ENCODE data around the gene PLSCR4. TPM values are rescaled to one million over a fixed set of nuclear protein-coding genes. Genes with fewer than 3 reads are reported as not detected.
A peak's percentile ranks its signal among the peaks of the same experiment; 100 is the strongest.

PLSCR4 gene
- total RNA-seq, 4 donors from 2014 or later: 16.4 to 37.3 (median 23.7) TPM

DNA sequence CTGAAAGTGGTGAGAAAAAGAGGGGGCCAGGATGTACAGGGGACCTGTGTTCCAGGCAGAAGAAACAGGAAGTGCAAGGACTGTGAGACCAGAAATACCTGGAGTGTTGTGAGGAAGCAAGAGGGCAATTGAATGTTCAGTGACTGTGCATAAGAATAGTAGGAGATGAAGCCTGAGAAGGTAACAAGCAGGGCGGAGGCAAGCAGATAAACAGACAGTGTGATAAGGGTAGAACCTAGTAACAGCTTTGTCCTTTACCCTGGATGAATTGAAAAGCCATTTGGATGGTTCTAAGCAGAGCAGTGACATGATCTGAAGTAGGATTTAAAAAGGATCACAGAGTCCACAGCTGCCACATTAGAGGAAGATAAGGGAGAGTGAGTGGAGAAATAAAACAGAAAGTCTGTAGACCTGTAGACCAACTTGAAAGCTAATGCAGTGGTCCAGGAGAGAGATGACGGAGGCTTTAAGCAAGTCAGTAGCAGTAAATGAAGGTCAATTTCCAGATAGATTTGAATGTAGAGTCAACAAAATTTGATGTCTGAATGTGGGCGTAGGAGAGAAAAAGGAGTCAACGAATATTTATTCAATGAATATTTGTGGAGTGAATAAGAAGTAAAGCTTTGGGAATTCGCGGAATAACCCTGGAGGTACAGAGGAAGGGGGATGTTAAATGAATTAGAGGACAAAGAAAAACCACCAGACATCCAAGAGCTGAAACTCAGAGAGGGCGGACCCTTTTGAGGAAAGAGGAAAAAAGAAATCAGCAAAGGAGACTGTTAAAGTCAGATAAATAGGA, 85.7 kb downstream of the PLSCR4 start:
- WGBS: 92% methylated on average over 7 of the region's 7 CpGs
- Histone ChIP-seq H3K27ac (no peak overlapping the region), H3K36me3 (no peaks in the 10 kb centered on the region), H3K9me3 (no peaks in the 10 kb centered on the region), H3K4me3 (no peak overlapping the region), H3K27me3 (no peaks in the 10 kb centered on the region), H3K4me1 (peaks cover 31% of the 10 kb centered on the region)
- no peak for DNase-seq (ENCODE audit: low spot score in 2 of 2)
- TF ChIP-seq, protein P1, sequence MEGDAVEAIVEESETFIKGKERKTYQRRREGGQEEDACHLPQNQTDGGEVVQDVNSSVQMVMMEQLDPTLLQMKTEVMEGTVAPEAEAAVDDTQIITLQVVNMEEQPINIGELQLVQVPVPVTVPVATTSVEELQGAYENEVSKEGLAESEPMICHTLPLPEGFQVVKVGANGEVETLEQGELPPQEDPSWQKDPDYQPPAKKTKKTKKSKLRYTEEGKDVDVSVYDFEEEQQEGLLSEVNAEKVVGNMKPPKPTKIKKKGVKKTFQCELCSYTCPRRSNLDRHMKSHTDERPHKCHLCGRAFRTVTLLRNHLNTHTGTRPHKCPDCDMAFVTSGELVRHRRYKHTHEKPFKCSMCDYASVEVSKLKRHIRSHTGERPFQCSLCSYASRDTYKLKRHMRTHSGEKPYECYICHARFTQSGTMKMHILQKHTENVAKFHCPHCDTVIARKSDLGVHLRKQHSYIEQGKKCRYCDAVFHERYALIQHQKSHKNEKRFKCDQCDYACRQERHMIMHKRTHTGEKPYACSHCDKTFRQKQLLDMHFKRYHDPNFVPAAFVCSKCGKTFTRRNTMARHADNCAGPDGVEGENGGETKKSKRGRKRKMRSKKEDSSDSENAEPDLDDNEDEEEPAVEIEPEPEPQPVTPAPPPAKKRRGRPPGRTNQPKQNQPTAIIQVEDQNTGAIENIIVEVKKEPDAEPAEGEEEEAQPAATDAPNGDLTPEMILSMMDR (IDR thresholded peaks at IDR 0.05): no peak
- no peak for TF ChIP-seq POLR2AphosphoS5 (IDR thresholded peaks at IDR 0.05)
- TF ChIP-seq POLR2A (IDR thresholded peaks at IDR 0.05): no peak
- TF ChIP-seq EP300 (IDR thresholded peaks at IDR 0.05): no peak

DNA sequence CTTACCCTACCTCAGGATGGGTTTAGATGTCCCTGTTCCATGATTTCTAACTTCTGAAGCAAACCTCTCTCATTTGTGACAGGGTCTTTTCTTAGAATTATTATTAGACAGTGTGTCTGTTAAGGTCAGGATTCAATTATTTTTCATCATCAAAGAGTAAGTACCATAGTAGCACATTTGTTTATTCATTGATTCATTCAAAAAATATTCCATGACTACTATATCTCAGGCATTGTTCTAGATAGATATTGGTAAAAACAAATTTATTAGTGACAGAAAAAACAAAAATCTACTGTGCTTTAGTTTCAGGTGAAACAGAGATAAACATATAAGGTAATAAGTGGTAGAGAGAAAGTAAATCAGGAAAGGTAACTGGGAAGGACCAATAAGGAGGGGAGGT, 86.4 kb downstream of the PLSCR4 start:
- Histone ChIP-seq H3K27ac (no peak overlapping the region), H3K27me3 (no peaks in the 10 kb centered on the region), H3K4me3 (no peak overlapping the region), H3K4me1 (peaks cover 31% of the 10 kb centered on the region), H3K9me3 (no peaks in the 10 kb centered on the region), H3K36me3 (no peaks in the 10 kb centered on the region)
- TF ChIP-seq EP300 (IDR thresholded peaks at IDR 0.05) (no peak), POLR2A (IDR thresholded peaks at IDR 0.05) (no peak), POLR2AphosphoS5 (IDR thresholded peaks at IDR 0.05) (no peak)
- TF ChIP-seq, protein P1 (IDR thresholded peaks at IDR 0.05): no peak
- no peak for DNase-seq (ENCODE audit: low spot score in 2 of 2)

DNA sequence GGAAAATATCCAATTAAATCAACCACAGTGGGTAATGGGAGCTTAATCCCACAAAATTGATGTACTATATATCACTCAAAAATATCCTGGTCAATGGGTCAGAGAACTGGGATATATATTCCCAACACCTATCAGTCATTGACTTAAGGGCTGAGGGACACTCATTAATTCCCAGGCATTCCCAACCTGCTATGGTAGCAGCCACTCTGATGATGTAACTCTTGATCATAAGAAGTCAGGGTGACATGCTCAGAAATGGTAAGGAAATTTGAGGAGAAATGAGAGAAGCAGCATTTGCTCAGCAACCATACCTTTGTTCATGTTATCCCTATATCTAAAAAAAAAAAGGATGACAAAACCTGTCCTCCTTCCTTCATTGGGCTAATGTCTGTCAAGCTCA, 86.8 kb downstream of the PLSCR4 start:
- TF ChIP-seq, protein P1 (IDR thresholded peaks at IDR 0.05): no peak
- no peak for TF ChIP-seq POLR2A (IDR thresholded peaks at IDR 0.05)
- no peak for TF ChIP-seq EP300 (IDR thresholded peaks at IDR 0.05)
- no peak for TF ChIP-seq POLR2AphosphoS5 (IDR thresholded peaks at IDR 0.05)
- DNase-seq (ENCODE audit: low spot score in 2 of 2): no peak
- Histone ChIP-seq H3K4me1 (peaks cover 31% of the 10 kb centered on the region), H3K4me3 (no peak overlapping the region), H3K27ac (no peak overlapping the region), H3K9me3 (no peaks in the 10 kb centered on the region), H3K27me3 (no peaks in the 10 kb centered on the region), H3K36me3 (no peaks in the 10 kb centered on the region)

DNA sequence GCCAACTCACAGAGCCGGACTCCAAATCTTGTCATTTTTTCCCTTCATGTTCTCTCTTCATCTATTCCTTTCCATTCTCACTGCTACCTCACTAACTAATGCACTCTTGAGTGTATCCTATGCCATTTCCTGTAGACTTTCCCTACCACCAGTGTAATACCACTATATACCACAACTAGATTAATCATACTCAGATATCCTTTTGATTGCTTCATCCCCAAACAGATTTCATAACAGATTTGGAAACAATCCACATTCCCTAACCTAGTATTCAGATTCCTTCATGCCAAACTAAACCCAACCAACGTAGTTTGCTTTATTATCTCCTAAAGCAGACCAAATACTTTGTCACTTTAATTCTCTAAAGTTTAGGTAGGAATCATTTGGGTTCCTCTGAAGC, 87.3 kb downstream of the PLSCR4 start:
- Histone ChIP-seq H3K27me3 (no peaks in the 10 kb centered on the region), H3K36me3 (no peaks in the 10 kb centered on the region), H3K27ac (no peak overlapping the region), H3K4me3 (no peak overlapping the region), H3K4me1 (peaks cover 31% of the 10 kb centered on the region), H3K9me3 (no peaks in the 10 kb centered on the region)
- WGBS: 58% methylated on average over 2 of the region's 2 CpGs
- TF ChIP-seq EP300 (IDR thresholded peaks at IDR 0.05): no peak
- no peak for TF ChIP-seq POLR2A (IDR thresholded peaks at IDR 0.05)
- TF ChIP-seq, protein P1 (IDR thresholded peaks at IDR 0.05): peak in 1 of 2 donors; percentile 37
- DNase-seq (ENCODE audit: low spot score in 2 of 2): no peak

DNA sequence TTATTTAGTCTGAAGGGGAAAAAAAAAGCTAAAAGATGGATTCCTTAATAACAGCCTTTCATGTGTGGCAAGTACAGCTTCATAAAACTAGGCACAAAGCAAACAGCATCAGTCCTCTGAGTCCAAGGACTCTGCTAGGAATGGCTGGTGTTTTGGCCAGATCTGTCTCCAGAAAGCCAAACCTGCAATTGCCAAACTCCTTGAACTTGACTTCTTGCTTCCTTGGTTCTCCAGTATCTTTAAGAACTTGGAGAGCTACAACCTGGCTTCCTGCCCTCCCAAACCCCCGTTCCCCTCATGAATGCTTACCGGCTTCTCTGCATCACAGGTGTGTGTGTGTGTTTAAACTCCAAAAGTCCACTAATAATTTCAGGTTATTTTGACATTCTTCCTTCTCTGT, 88.3 kb downstream of the PLSCR4 start:
- Histone ChIP-seq H3K27me3 (no peaks in the 10 kb centered on the region), H3K4me1 (peaks cover 33% of the 10 kb centered on the region), H3K4me3 (no peak overlapping the region), H3K27ac (no peak overlapping the region), H3K36me3 (no peaks in the 10 kb centered on the region), H3K9me3 (no peaks in the 10 kb centered on the region)
- no peak for DNase-seq (ENCODE audit: low spot score in 2 of 2)
- WGBS: 95% methylated on average over 2 of the region's 2 CpGs
- TF ChIP-seq POLR2AphosphoS5 (IDR thresholded peaks at IDR 0.05) (no peak), POLR2A (IDR thresholded peaks at IDR 0.05) (no peak)

DNA sequence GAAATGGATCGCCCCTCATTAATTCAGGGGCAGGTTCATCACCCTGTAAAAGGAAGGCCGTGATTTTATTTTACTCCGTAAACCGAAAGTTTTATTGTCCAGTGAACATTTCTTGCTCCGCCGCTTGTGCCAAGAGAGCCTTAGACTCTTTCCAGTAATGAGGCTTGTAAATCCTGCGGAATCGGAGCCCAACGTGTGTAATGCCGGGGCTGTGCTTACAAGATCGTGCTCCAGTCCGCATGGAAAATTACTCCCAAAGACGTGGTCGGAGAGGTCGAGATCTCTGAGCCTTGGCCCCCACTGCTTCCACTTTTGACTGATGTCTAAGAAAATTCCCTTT, 89.3 kb downstream of the PLSCR4 start:
- Histone ChIP-seq H3K9me3 (no peaks in the 10 kb centered on the region), H3K4me3 (peak overlapping the region; percentile 90), H3K36me3 (no peaks in the 10 kb centered on the region), H3K27ac (peak overlapping the region; percentile 90), H3K4me1 (peaks cover 36% of the 10 kb centered on the region), H3K27me3 (no peaks in the 10 kb centered on the region)
- DNase-seq (ENCODE audit: low spot score in 2 of 2): no peak
- no peak for TF ChIP-seq EP300 (IDR thresholded peaks at IDR 0.05)
- no peak for TF ChIP-seq POLR2A (IDR thresholded peaks at IDR 0.05)
- no peak for TF ChIP-seq POLR2AphosphoS5 (IDR thresholded peaks at IDR 0.05)
- TF ChIP-seq, protein P1 (IDR thresholded peaks at IDR 0.05): no peak
- WGBS: 25% methylated on average over 12 of the region's 15 CpGs

Measured in suprapubic skin (tissue), 4 donors.